ENCODE data around the gene TGFBR3. TPM values are rescaled to one million over a fixed set of nuclear protein-coding genes. Genes with fewer than 3 reads are reported as not detected.
A peak's percentile ranks its signal among the peaks of the same experiment; 100 is the strongest.

The TGFBR3 gene
- total RNA-seq, 1 donor from 2014 or later, result 51.7 TPM

DNA sequence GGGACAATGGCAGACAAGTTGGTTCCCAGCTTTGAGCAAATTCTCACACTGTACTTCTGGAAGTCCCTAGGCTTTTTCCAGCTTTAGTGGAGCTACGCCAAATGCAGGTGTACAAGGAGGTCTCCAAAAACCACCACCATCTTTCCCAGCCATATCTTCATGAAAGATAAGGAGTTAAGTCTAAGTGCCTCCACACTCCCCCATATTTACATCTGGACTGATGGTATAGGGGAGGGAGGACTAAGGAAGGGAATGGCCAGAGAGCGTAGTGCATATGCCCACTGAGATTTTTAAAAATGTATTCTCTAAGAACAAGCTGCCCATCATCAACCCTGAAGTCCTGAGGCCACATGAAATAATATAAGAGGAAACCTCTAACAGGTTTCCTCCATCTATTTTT lies 161.3 kb downstream of the TGFBR3 start:
- Histone ChIP-seq H3K9me3 (no peaks in the 10 kb centered on the region), H3K36me3 (peaks cover 27% of the 10 kb centered on the region), H3K27me3 (ENCODE audit: low read depth) (no peaks in the 10 kb centered on the region), H3K4me3 (no peak overlapping the region), H3K27ac (peak overlapping the region; percentile 76), H3K4me1 (peaks cover 14% of the 10 kb centered on the region)
- TF ChIP-seq, protein P1, sequence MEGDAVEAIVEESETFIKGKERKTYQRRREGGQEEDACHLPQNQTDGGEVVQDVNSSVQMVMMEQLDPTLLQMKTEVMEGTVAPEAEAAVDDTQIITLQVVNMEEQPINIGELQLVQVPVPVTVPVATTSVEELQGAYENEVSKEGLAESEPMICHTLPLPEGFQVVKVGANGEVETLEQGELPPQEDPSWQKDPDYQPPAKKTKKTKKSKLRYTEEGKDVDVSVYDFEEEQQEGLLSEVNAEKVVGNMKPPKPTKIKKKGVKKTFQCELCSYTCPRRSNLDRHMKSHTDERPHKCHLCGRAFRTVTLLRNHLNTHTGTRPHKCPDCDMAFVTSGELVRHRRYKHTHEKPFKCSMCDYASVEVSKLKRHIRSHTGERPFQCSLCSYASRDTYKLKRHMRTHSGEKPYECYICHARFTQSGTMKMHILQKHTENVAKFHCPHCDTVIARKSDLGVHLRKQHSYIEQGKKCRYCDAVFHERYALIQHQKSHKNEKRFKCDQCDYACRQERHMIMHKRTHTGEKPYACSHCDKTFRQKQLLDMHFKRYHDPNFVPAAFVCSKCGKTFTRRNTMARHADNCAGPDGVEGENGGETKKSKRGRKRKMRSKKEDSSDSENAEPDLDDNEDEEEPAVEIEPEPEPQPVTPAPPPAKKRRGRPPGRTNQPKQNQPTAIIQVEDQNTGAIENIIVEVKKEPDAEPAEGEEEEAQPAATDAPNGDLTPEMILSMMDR (IDR thresholded peaks at IDR 0.05), result no peak
- ATAC-seq (no peak), DNase-seq (no peak)
- intact Hi-C loops (cut with DNase I), result no loop called here

DNA sequence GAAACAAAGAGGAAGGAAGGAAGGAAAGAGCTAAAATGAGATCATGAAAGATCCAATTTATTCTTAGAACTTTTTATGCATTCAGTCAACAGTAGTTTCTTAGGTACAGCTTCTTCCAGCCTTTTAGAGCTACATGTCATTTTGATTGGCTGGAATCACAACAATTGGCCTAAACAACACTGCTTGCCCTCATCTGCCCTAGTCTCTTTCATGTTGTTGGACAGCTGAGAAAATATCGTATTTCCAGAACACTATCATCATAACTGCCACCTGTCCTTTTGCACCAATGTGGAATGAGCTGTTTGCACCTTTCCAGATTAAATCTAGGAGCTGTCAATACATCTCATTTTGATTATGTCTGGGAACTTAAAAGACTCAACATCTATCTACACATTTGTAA lies 161.7 kb downstream of the TGFBR3 start:
- Histone ChIP-seq H3K36me3 (peaks cover 27% of the 10 kb centered on the region), H3K9me3 (no peaks in the 10 kb centered on the region), H3K4me3 (no peak overlapping the region), H3K27ac (peak overlapping the region; percentile 76), H3K27me3 (ENCODE audit: low read depth) (no peaks in the 10 kb centered on the region), H3K4me1 (peaks cover 14% of the 10 kb centered on the region)
- DNase-seq, result no peak
- ATAC-seq, result no peak
- TF ChIP-seq, protein P1 (IDR thresholded peaks at IDR 0.05), result no peak
- intact Hi-C loops (cut with DNase I), result no loop called here

DNA sequence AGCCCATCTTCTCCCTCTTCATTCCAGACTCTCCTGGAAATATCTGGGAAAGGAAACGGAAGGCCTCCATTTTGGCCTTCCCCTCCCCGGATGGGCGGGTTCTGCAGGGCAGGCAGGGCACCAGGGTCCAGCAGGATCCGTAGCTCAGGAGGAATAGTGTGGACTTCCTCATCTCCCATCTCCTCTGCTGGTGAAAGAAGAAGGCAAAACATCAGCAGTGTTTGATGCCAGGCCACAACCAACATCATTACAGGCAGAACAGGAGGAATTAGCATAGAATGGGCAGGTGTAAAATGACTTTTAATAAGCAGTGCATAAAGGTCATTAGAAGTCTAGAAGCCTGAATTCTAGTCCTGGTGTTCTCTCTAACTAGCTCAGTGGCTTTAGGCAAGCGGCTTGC lies 165.9 kb downstream of the TGFBR3 start:
- Histone ChIP-seq H3K27me3 (ENCODE audit: low read depth) (no peaks in the 10 kb centered on the region), H3K4me3 (no peak overlapping the region), H3K9me3 (no peaks in the 10 kb centered on the region), H3K4me1 (peaks cover 3% of the 10 kb centered on the region), H3K27ac (no peak overlapping the region), H3K36me3 (peaks cover 49% of the 10 kb centered on the region)
- intact Hi-C loops (cut with DNase I), result no loop called here
- ATAC-seq, result no peak
- no peak for DNase-seq
- TF ChIP-seq, protein P1 (IDR thresholded peaks at IDR 0.05), result no peak

DNA sequence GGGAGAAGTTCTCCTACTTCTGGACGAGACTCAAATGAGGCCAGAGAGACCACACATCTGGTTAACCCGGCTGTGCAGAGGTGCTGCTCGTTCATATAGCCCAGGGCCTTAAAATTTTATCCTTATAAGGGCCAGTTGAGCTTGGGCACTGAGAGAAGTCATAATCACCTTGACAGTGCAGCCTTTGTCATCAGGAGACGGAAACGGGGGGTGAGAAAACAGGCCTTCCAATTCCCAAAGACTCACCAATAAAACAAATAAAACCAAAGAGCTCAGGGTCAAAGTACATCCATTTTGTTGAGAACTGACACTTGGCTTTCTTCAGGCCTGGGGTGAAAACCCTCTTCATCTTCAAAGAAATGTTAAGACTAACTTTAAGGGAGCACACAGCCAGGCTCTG lies 167.1 kb downstream of the TGFBR3 start:
- Histone ChIP-seq H3K36me3 (peaks cover 49% of the 10 kb centered on the region), H3K9me3 (no peaks in the 10 kb centered on the region), H3K27me3 (ENCODE audit: low read depth) (no peaks in the 10 kb centered on the region), H3K4me1 (peaks cover 3% of the 10 kb centered on the region), H3K27ac (no peak overlapping the region), H3K4me3 (no peak overlapping the region)
- DNase-seq, result no peak
- TF ChIP-seq, protein P1 (IDR thresholded peaks at IDR 0.05), result no peak
- ATAC-seq, result no peak
- intact Hi-C loops (cut with DNase I), result no loop called here

DNA sequence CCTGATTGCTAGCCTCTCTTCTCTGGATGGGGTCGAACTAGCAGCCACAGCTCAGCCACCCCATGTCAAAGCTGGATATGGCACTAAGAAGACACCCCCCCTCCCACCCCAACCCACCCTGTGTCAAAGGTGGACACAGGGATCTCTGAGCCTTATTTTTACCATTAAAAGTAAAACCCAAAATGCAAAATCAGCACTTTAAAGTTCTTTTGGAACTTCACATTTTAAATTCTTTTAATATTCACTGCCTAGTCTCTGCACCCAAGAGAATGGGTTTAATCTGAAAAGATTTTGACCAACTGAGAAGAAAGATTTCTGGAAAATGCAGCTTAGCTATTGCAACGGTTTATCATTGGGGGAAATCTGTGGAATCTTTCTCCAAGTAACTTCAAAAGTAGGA lies 167.6 kb downstream of the TGFBR3 start:
- intact Hi-C loops (cut with DNase I), result no loop called here

More for the DNA sequence above, 167.6 kb downstream of the TGFBR3 start:
- ATAC-seq, result no peak
- no peaks in the 10 kb centered on the region for H3K27me3 ChIP-seq (ENCODE audit: low read depth)
- TF ChIP-seq, protein P1 (IDR thresholded peaks at IDR 0.05), result no peak
- H3K27ac ChIP-seq, result no peak overlapping the region
- peaks cover 8% of the 10 kb centered on the region for H3K4me1 ChIP-seq
- no peaks in the 10 kb centered on the region for H3K9me3 ChIP-seq
- peaks cover 49% of the 10 kb centered on the region for H3K36me3 ChIP-seq
- H3K4me3 ChIP-seq, result no peak overlapping the region
- DNase-seq, result no peak
